GM12878 (cell line): Measurements from ENCODE around the gene FBLN1. TPM values are rescaled to one million over a fixed set of nuclear protein-coding genes. Genes with fewer than 3 reads are reported as not detected.

ENCODE experiments used
- ATAC-seq: fragments of 200-7000 bp; cut with Tn5 transposase; 3 replicates; pipeline ENCODE4 v1.9.1; 2020; ENCODE audit warnings: mild to moderate bottlenecking, moderate library complexity
- BruUV-seq: library from RNA; stranded (reverse); fragments of 400-500 nt; replicated peaks from 2 replicates; lab custom pipeline; 2021; lab: Mats Ljungman, UMichigan
- CTCF ChIA-PET: fragments of 300-600 bp; sonication (Branson Sonifier 250); formaldehyde crosslinking; extraction: SDS; loops from one replicate; lab custom pipeline; 2021; ENCODE audit warnings: inconsistent platforms; lab: Yijun Ruan, JAX
- POLR2A ChIA-PET: fragments of 350-600 bp; formaldehyde crosslinking; extraction: SDS; loops from one replicate; lab custom pipeline; 2021; ENCODE audit warnings: inconsistent platforms; lab: Charles Lee
- RAD21 ChIA-PET: fragments of 300-600 bp; sonication (Branson Sonifier 250); formaldehyde crosslinking; loops from one replicate; lab custom pipeline; 2023; ENCODE audit warnings: antibody characterized with exemption; ENCODE audit not compliant: unreplicated experiment; lab: Charles Lee
- SMC1A ChIA-PET: fragments of 300-600 bp; sonication (Branson Sonifier 250); formaldehyde crosslinking; loops from one replicate; lab custom pipeline; 2023; ENCODE audit not compliant: unreplicated experiment, uncharacterized antibody; lab: Charles Lee
- DNase-seq: peaks from one replicate; pipeline ENCODE4 v3.0.0-alpha.2; 2011; ENCODE audit warnings: low read depth, low spot score
- FAIRE-seq: peaks from 3 replicates; lab custom pipeline; 2011; peaks lifted over from hg19 to GRCh38; lab: Jason Lieb, UNC
- H2AFZ ChIP-seq: 2 replicates; pipeline ENCODE4 v1.6.0; 2011; ENCODE audit warnings: low read depth, low read length, control low read depth; ENCODE audit not compliant: control insufficient read depth
- H3K27ac ChIP-seq: 2 replicates; pipeline ENCODE4 v1.5.1; 2011; ENCODE audit warnings: control low read depth; ENCODE audit not compliant: control insufficient read depth, insufficient read depth
- H3K27me3 ChIP-seq, 2 experiments: replicated peaks in 1 of 2; 2 replicates each; pipeline versions ENCODE4 v1.6.0 to v1.6.1; 2011; ENCODE audit warnings: low read length in 1 of 2; ENCODE audit not compliant: control insufficient read depth in 2 of 2, insufficient read depth in 2 of 2
- H3K36me3 ChIP-seq, 2 experiments: 2 replicates each; pipeline ENCODE4 v1.5.1; 2011; ENCODE audit warnings: low read length in 1 of 2; ENCODE audit not compliant: control insufficient read depth in 2 of 2, insufficient read depth in 2 of 2
- H3K4me1 ChIP-seq: 2 replicates; pipeline ENCODE4 v1.6.1; 2011; ENCODE audit warnings: mild to moderate bottlenecking, low read length, moderate library complexity, mixed read lengths; ENCODE audit not compliant: control insufficient read depth, insufficient read depth
- H3K4me2 ChIP-seq: 2 replicates; pipeline ENCODE4 v1.6.0; 2011; ENCODE audit warnings: control low read depth; ENCODE audit not compliant: control insufficient read depth, insufficient read depth
- H3K4me3 ChIP-seq: fragments of 200-600 bp; sonication (generic); 2 replicates; pipeline ENCODE4 v1.5.1; 2016
- H3K79me2 ChIP-seq: 2 replicates; pipeline ENCODE4 v1.6.0; 2011; ENCODE audit warnings: low read length; ENCODE audit not compliant: control insufficient read depth, insufficient read depth
- H3K9ac ChIP-seq: 2 replicates; pipeline ENCODE4 v1.8.0; 2011; ENCODE audit warnings: low read length, control low read depth, mixed read lengths; ENCODE audit not compliant: control insufficient read depth, insufficient read depth
- H3K9me3 ChIP-seq: replicated peaks from 3 replicates; pipeline ENCODE4 v1.5.1; 2011; ENCODE audit warnings: mild to moderate bottlenecking, low read length; ENCODE audit not compliant: control insufficient read depth, insufficient read depth
- H4K20me1 ChIP-seq: 2 replicates; pipeline ENCODE4 v1.6.0; 2011; ENCODE audit not compliant: control insufficient read depth, insufficient read depth
- ELK1 ChIP-seq: IDR thresholded peaks from 2 replicates; pipeline ENCODE4 v1.6.1; 2012; ENCODE audit warnings: low read depth, low read length, improper control_type of control experiment
- HDAC6 ChIP-seq: fragments of 200-600 bp; sonication (generic); IDR thresholded peaks from one replicate; pipeline ENCODE4 v1.8.0; 2017; ENCODE audit warnings: antibody characterized with exemption; ENCODE audit not compliant: unreplicated experiment
- IKZF2 ChIP-seq, 2 experiments: fragments of 450-650 bp; IDR thresholded peaks; 2 replicates each; pipeline ENCODE4 v1.6.1; 2017; ENCODE audit warnings: mild to moderate bottlenecking in 2 of 2, moderate library complexity in 2 of 2
- NBN ChIP-seq: fragments of 450-650 bp; IDR thresholded peaks from 2 replicates; pipeline ENCODE4 v1.6.1; 2016
- RBBP5 ChIP-seq: fragments of 200-600 bp; sonication (generic); conservative IDR thresholded peaks from 2 replicates; pipeline ENCODE4 v1.6.1; 2016
- SUZ12 ChIP-seq: fragments of 200-600 bp; sonication (generic); IDR thresholded peaks from one replicate; pipeline ENCODE4 v1.6.1; 2018; ENCODE audit warnings: antibody characterized with exemption, mild to moderate bottlenecking; ENCODE audit not compliant: unreplicated experiment
- TAF1 ChIP-seq: IDR thresholded peaks from 2 replicates; pipeline ENCODE4 v1.6.1; 2011; ENCODE audit warnings: mild to moderate bottlenecking, low read depth, low read length, borderline replicate concordance
- WGBS: methylation state at CpG from one replicate; pipeline ENCODE4 v1.1.6; 2016; ENCODE audit warnings: low lambda C conversion rate; ENCODE audit not compliant: insufficient replicate concordance, insufficient coverage; ENCODE audit errors: missing lambda C conversion rate; 5-methylcytosine and 5-hydroxymethylcytosine counted together
- in situ Hi-C: fragments of 300-500 bp; cut with MboI; formaldehyde crosslinking; loops from 9 replicates; pipeline ENCODE4 v1.14.3; 2018; ENCODE audit warnings: mixed read lengths
- intact Hi-C: fragments of 100-400 bp; cut with micrococcal nuclease; formaldehyde crosslinking; loops from one replicate; pipeline ENCODE4 v1.14.2; 2022; ENCODE audit not compliant: unreplicated experiment
- polyA plus RNA-seq, 11 experiments: library from polyadenylated mRNA; depleted of rRNA in 4 of 11; unstranded in 6 of 11; stranded (reverse) in 5 of 11; fragments of >200 nt; fragmentation: Nextera tagmentation in 4 of 11; fragmentation: Illumina TruSeq in 1 of 11; extraction: Ambion mirVana in 4 of 11; extraction: Trizol in 1 of 11; gene quantifications; 1 replicate in 1 of 11; 2 replicates in 10 of 11; pipeline versions ENCODE4 v1.2.1 to v1.2.3, GENCODE V29; 2011 to 2016; ENCODE audit warnings: inconsistent platforms in 2 of 11, missing spikeins in 2 of 11, low read depth in 1 of 11
- total RNA-seq, 4 experiments: library from RNA; depleted of rRNA in 3 of 4; stranded (reverse); fragments of >200 nt in 3 of 4; fragmentation: Illumina TruSeq in 1 of 4; extraction: Trizol in 1 of 4; gene quantifications; 2 replicates each; pipeline versions ENCODE4 v1.2.1 to v1.2.3, GENCODE V29; 2013 to 2021

Gene FBLN1
- total and polyA plus RNA-seq, 10 of the 15 experiments (the other 5 are each of a cell fraction or from before 2014, with no cell fraction given) = 0.20 to 0.51 TPM; not detected in 8

GRCh38 chr22:45472426-45472825 lies 30.3 kb upstream of the FBLN1 start:
- Histone ChIP-seq H3K36me3 (no peaks in the 10 kb centered on the region), H3K27ac (no peak overlapping the region), H3K79me2 (no peaks in the 10 kb centered on the region), H3K9me3 (no peaks in the 10 kb centered on the region; the same call in 2 of the 3 replicates), H3K4me1 (no peaks in the 10 kb centered on the region), H3K4me2 (no peak overlapping the region), H2AFZ (no peak overlapping the region), H3K9ac (no peak overlapping the region), H3K4me3 (no peak overlapping the region), H4K20me1 (no peaks in the 10 kb centered on the region), H3K27me3 (peaks cover 0 to 2% of the 10 kb centered on the region in 2 experiments; a peak in 2 of 4 replicates)
- FAIRE-seq (no peak), ATAC-seq (no peak), DNase-seq (no peak)
- in situ Hi-C loops (no loop called here), intact Hi-C loops (no loop called here)
- BruUV-seq = no TSS peak
- SMC1A ChIA-PET = no interaction called here
- 74% methylated on average over 3 of the region's 3 CpGs for WGBS
- CTCF ChIA-PET = no interaction called here
- RAD21 ChIA-PET = no interaction called here
- TF ChIP-seq TAF1 = no peak
- no peak for TF ChIP-seq HDAC6
- no peak for TF ChIP-seq ELK1
- TF ChIP-seq NBN = no peak
- TF ChIP-seq RBBP5 = no peak
- no peak for TF ChIP-seq SUZ12
- TF ChIP-seq IKZF2 (IDR thresholded peaks at IDR 0.05) = no peak
- POLR2A ChIA-PET = no interaction called here
